HCT116 (cell line): ENCODE data around the gene PCBP3. TPM values are rescaled to one million over a fixed set of nuclear protein-coding genes. Genes with fewer than 3 reads are reported as not detected.

ENCODE experiments used
- ATAC-seq: fragments of 200-7000 bp; cut with Tn5 transposase; 2 replicates; pipeline ENCODE4 v1.9.1; 2020; ENCODE audit warnings: mild to moderate bottlenecking, moderate library complexity
- BruUV-seq: library from RNA; stranded (reverse); fragments of 400-500 nt; replicated peaks from 2 replicates; lab custom pipeline; 2021; lab: Mats Ljungman, UMichigan
- CTCF ChIA-PET: fragments of 300-600 bp; sonication (Branson Sonifier 250); formaldehyde crosslinking; loops from one replicate; lab custom pipeline; 2021; ENCODE audit warnings: antibody characterized with exemption; lab: Charles Lee
- POLR2A ChIA-PET: fragments of 300-600, 350-600 bp; sonication (Branson Sonifier 250); formaldehyde crosslinking; loops from one replicate; lab custom pipeline; 2021; ENCODE audit warnings: antibody characterized with exemption; lab: Charles Lee
- RAD21 ChIA-PET, 2 experiments: fragments of 300-600 bp; sonication (Branson Sonifier 250); formaldehyde crosslinking; loops; one replicate each; lab custom pipeline; 2023; ENCODE audit warnings: low total read pairs in 2 of 2; ENCODE audit not compliant: uncharacterized antibody in 2 of 2, unreplicated experiment in 2 of 2, low non-redundant PET in 1 of 2; lab: Charles Lee
- DNase-seq: peaks from one replicate; pipeline ENCODE4 v3.0.0-alpha.2; 2010; ENCODE audit warnings: low read depth, low spot score
- H2AFZ ChIP-seq: fragments of 200-600 bp; shearing (Covaris generic), sonication (generic); 2 replicates; pipeline ENCODE4 v1.6.1; 2017; ENCODE audit warnings: low read depth, mixed run types, mixed read lengths, antibody characterized with exemption, low read length; ENCODE audit not compliant: poor library complexity, severe bottlenecking
- H3K27ac ChIP-seq: 2 replicates; pipeline ENCODE4 v1.5.1; 2012; ENCODE audit warnings: low read depth, low read length
- H3K27me3 ChIP-seq: fragments of 200-600 bp; sonication (generic); 2 replicates; pipeline ENCODE4 v1.6.1; 2016; ENCODE audit warnings: mixed run types, low read length, mixed read lengths; ENCODE audit not compliant: insufficient read depth
- H3K36me3 ChIP-seq, 2 experiments: fragments of 200-500 bp in 1 of 2; fragments of 200-600 bp in 1 of 2; sonication (Bioruptor generic) in 1 of 2; sonication (generic) in 1 of 2; 2 replicates each; pipeline versions ENCODE4 v1.5.1 to v1.6.1; 2014 to 2016; ENCODE audit warnings: low read length in 2 of 2, inconsistent platforms in 1 of 2, mixed read lengths in 1 of 2, mixed run types in 1 of 2; ENCODE audit not compliant: insufficient read depth in 2 of 2, control insufficient read depth in 1 of 2
- H3K4me1 ChIP-seq, 2 experiments: fragments of 200-600 bp in 1 of 2; sonication (generic) in 1 of 2; 2 replicates each; pipeline versions ENCODE4 v1.5.1 to v1.6.1; 2012 to 2017; ENCODE audit warnings: low read length in 2 of 2, inconsistent platforms in 1 of 2, mild to moderate bottlenecking in 1 of 2, mixed read lengths in 1 of 2, mixed run types in 1 of 2, moderate library complexity in 1 of 2; ENCODE audit not compliant: insufficient read depth in 2 of 2, control insufficient read depth in 1 of 2
- H3K4me2 ChIP-seq: fragments of 200-600 bp; sonication (generic); 2 replicates; pipeline ENCODE4 v1.6.1; 2017; ENCODE audit warnings: mixed run types, low read length, mixed read lengths
- H3K4me3 ChIP-seq, 2 experiments: fragments of 200-600 bp in 1 of 2; sonication (generic) in 1 of 2; replicated peaks in 1 of 2; 2 replicates each; pipeline ENCODE4 v1.5.1; 2011 to 2016; ENCODE audit warnings: low read length in 2 of 2, control low read depth in 1 of 2, low read depth in 1 of 2, mild to moderate bottlenecking in 1 of 2, mixed read lengths in 1 of 2, mixed run types in 1 of 2
- H3K79me2 ChIP-seq: fragments of 200-600 bp; sonication (generic); 2 replicates; pipeline ENCODE4 v1.6.1; 2017; ENCODE audit warnings: mild to moderate bottlenecking, mixed run types, low read length, moderate library complexity, mixed read lengths; ENCODE audit not compliant: insufficient read depth
- H3K9ac ChIP-seq: fragments of 200-600 bp; sonication (generic); 2 replicates; pipeline ENCODE4 v1.6.1; 2016; ENCODE audit warnings: low read length, mixed read lengths
- H3K9me2 ChIP-seq: fragments of 200-600 bp; sonication (generic), shearing (Covaris generic); 2 replicates; pipeline ENCODE4 v1.6.1; 2017; ENCODE audit warnings: mixed run types, mild to moderate bottlenecking, moderate library complexity; ENCODE audit not compliant: insufficient read depth
- H3K9me3 ChIP-seq, 2 experiments: fragments of 200-500 bp in 1 of 2; fragments of 200-600 bp in 1 of 2; sonication (Bioruptor generic) in 1 of 2; sonication (generic) in 1 of 2; 2 replicates each; pipeline ENCODE4 v1.6.1; 2014 to 2017; ENCODE audit warnings: low read length in 2 of 2, mixed read lengths in 2 of 2, inconsistent platforms in 1 of 2, low read depth in 1 of 2, mild to moderate bottlenecking in 1 of 2, mixed run types in 1 of 2, moderate library complexity in 1 of 2; ENCODE audit not compliant: control insufficient read depth in 1 of 2, insufficient read depth in 1 of 2
- H4K20me1 ChIP-seq: fragments of 200-600 bp; sonication (generic), shearing (Covaris generic); 2 replicates; pipeline ENCODE4 v1.6.1; 2017; ENCODE audit warnings: mixed run types, mild to moderate bottlenecking, moderate library complexity; ENCODE audit not compliant: insufficient read depth
- ELF1 ChIP-seq: IDR thresholded peaks from 2 replicates; pipeline ENCODE4 v1.6.1; 2012; ENCODE audit warnings: low read depth, borderline replicate concordance
- EZH2phosphoT487 ChIP-seq: fragments of 200-600 bp; IDR thresholded peaks from 2 replicates; pipeline ENCODE4 v1.6.1; 2018; ENCODE audit warnings: antibody characterized with exemption, borderline replicate concordance
- FOSL1 ChIP-seq: IDR thresholded peaks from 2 replicates; pipeline ENCODE4 v1.6.1; 2012; ENCODE audit warnings: low read depth
- JUND ChIP-seq: IDR thresholded peaks from 2 replicates; pipeline ENCODE4 v1.6.1; 2012
- POLR2AphosphoS5 ChIP-seq: IDR thresholded peaks from 2 replicates; pipeline ENCODE4 v1.6.1; 2011; ENCODE audit warnings: mild to moderate bottlenecking, low read depth, low read length, moderate library complexity
- RAD21 ChIP-seq: IDR thresholded peaks from 2 replicates; pipeline ENCODE4 v1.6.1; 2012; ENCODE audit warnings: low read depth, mild to moderate bottlenecking
- REST ChIP-seq: IDR thresholded peaks from 2 replicates; pipeline ENCODE4 v1.6.1; 2012; ENCODE audit warnings: low read depth
- YY1 ChIP-seq: IDR thresholded peaks from 2 replicates; pipeline ENCODE4 v1.6.1; 2011; ENCODE audit warnings: low read length, low read depth, moderate library complexity, mild to moderate bottlenecking; ENCODE audit not compliant: insufficient replicate concordance; ENCODE audit errors: extremely low read depth
- ZFX ChIP-seq: fragments of 450-650 bp; IDR thresholded peaks from 2 replicates; pipeline ENCODE4 v1.6.1; 2017
- intact Hi-C: fragments of 100-400 bp; cut with micrococcal nuclease; formaldehyde crosslinking; loops from 2 replicates; pipeline ENCODE4 v1.10.0; 2022
- total RNA-seq: library from RNA; stranded (reverse); gene quantifications from one replicate; pipeline ENCODE4 v1.2.1, GENCODE V29; 2021; ENCODE audit not compliant: unreplicated experiment
- TF ChIP-seq, protein P1 (sequence below): IDR thresholded peaks from 2 replicates; pipeline ENCODE4 v1.6.1; 2012

The PCBP3 gene
- total RNA-seq, 1 experiment from 2014 or later: 3.1 TPM

DNA sequence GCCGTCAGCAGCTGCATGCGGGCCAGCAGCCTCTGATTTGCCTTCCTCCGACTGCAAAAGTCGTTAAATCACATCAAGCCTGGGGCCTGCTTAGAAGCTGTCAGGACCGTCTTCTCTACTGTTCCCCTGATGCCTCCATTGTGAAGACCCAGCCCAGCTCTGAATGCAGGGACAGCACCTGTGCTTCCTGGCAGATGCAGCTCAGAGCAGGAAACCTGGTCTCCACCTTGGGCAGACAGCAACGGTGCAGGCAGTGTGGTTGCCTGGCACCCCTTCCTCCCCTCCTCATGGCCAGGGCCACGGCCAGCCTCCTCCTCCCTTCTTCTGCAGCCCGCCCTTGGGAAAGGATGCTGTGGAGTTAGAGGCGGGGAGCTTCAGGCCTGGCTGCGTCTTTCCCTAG is 245.7 kb downstream of the PCBP3 start (continued):
- TF ChIP-seq FOSL1 (no peak), RAD21 (no peak), YY1 (no peak)

DNA sequence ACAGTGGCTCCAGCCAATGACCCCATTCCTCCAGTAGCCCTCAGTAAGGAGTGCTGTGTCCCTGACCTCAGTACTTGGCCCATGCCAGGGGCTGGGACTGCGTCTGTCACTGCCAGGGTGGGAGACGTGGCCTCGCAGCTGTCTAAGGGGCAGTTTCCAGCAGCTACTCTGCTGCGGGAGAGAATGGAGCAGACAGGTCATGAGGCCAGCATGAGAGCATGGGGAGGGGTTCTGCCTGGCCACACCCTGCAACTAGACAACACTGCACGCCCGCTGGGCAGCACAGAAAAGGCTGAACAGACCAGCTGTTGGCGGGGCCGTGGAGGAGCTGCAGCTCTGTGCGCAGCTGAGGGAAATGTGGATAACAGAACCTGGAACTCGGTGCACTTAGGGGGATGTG is 246.4 kb downstream of the PCBP3 start:
- no TSS peak for BruUV-seq

DNA sequence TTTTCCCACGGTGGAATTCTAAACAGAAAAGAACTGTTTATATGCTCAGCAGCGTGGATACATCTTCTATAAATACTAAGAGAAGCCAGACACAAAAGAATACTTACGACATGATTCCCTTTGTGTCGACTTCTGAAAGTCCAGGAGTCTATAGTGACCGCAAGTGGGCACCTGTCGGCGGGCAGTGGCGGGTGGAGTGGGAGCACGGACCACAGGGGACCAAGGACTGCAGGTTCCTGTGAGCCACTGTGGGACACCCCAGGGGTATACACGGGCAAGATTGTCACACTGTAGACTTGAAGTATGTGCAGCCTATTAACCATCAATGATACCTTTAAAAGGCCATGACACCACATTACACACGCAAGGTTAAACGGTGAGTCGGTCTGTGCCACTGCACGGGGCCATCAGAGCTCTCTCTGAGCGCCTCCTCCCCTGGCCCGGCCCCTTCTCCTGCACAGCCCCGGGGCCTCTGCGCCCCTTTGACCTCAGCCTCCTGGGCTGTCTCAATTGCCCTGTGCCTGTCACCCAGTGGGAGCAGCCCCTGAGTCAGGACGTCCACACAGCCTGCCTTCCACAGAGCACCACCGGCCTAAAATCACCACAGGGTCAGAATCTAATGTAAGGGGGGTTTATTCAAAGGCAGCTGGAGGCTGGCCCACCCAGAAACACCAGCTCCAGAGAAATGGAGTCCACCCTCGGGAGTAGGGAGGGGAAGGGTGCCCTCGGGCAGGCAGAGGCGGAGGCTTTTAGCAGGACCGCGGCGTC is 248.0 kb downstream of the PCBP3 start:
- Histone ChIP-seq H3K79me2 (no peaks in the 10 kb centered on the region), H3K27ac (no peak overlapping the region), H3K4me2 (no peak overlapping the region), H3K4me3 (no peak overlapping the region), H3K27me3 (peaks cover 22% of the 10 kb centered on the region; the same call in 1 of the 2 replicates), H3K36me3 (no peaks in the 10 kb centered on the region), H3K9me3 (no peaks in the 10 kb centered on the region), H3K4me1 (no peaks in the 10 kb centered on the region), H3K9ac (no peak overlapping the region), H3K9me2 (no peaks in the 10 kb centered on the region), H2AFZ (no peak overlapping the region), H4K20me1 (no peaks in the 10 kb centered on the region)
- TF ChIP-seq, protein P1, sequence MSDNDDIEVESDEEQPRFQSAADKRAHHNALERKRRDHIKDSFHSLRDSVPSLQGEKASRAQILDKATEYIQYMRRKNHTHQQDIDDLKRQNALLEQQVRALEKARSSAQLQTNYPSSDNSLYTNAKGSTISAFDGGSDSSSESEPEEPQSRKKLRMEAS: no peak
- TF ChIP-seq FOSL1: no peak
- TF ChIP-seq REST: no peak
- TF ChIP-seq ZFX: no peak
- TF ChIP-seq POLR2AphosphoS5: no peak
- TF ChIP-seq YY1: no peak
- no peak for TF ChIP-seq EZH2phosphoT487
- no peak for ATAC-seq
- ChIA-PET POLR2A (no interaction called here), CTCF (no interaction called here), RAD21 (no interaction called here)
- DNase-seq: no peak
- intact Hi-C loops: no loop called here
- no TSS peak for BruUV-seq

More for the DNA sequence above, 246.4 kb downstream of the PCBP3 start:
- TF ChIP-seq ELF1: no peak
- no peak for TF ChIP-seq FOSL1
- no peak for TF ChIP-seq JUND
- ChIA-PET POLR2A (interaction anchor here (1.3 kb wide), 1 partner anchor 9 kb away, joined by 3 read pairs; no protein-coding TSS in a partner anchor), RAD21 (no interaction called here), CTCF (interaction anchor here (1.2 kb wide), 1 partner anchor 10 kb away, joined by 4 read pairs; no protein-coding TSS in a partner anchor)
- DNase-seq: no peak
- no peaks in the 10 kb centered on the region for H3K9me2 ChIP-seq
- H3K4me2 ChIP-seq: no peak overlapping the region
- no peak overlapping the region for H3K27ac ChIP-seq
- intact Hi-C loops: no loop called here
- no peak overlapping the region for H3K9ac ChIP-seq
- H3K4me3 ChIP-seq: no peak overlapping the region
- H4K20me1 ChIP-seq: no peaks in the 10 kb centered on the region
- peaks cover 22% of the 10 kb centered on the region; the same call in 1 of the 2 replicates for H3K27me3 ChIP-seq
- no peaks in the 10 kb centered on the region for H3K4me1 ChIP-seq
- H3K36me3 ChIP-seq: no peaks in the 10 kb centered on the region
- no peak overlapping the region for H2AFZ ChIP-seq
- ATAC-seq: no peak
- no peaks in the 10 kb centered on the region for H3K79me2 ChIP-seq
- no peaks in the 10 kb centered on the region for H3K9me3 ChIP-seq
